GM12878 (cell line): Measurements from ENCODE around the gene RPE65. TPM values are rescaled to one million over a fixed set of nuclear protein-coding genes. Genes with fewer than 3 reads are reported as not detected.

ENCODE experiments used
- CHD2 ChIP-seq: IDR thresholded peaks from 2 replicates; pipeline ENCODE4 v1.6.1; 2011; ENCODE audit warnings: low read depth, low read length, improper control_type of control experiment, borderline replicate concordance
- EGR1 ChIP-seq, 2 experiments: IDR thresholded peaks; 1 replicate in 1 of 2; 2 replicates in 1 of 2; pipeline ENCODE4 v1.6.1; 2011 to 2012; ENCODE audit warnings: low read depth in 2 of 2, low read length in 2 of 2, borderline replicate concordance in 1 of 2, mild to moderate bottlenecking in 1 of 2, moderate library complexity in 1 of 2
- MEF2B ChIP-seq: fragments of 450-650 bp; IDR thresholded peaks from 2 replicates; pipeline ENCODE4 v1.6.1; 2018; ENCODE audit warnings: mild to moderate bottlenecking, moderate library complexity; ENCODE audit not compliant: partially characterized antibody, poor library complexity, severe bottlenecking
- MXI1 ChIP-seq: fragments of 150-350 bp; IDR thresholded peaks from 2 replicates; pipeline ENCODE4 v1.6.1; 2011; ENCODE audit warnings: low read depth, mild to moderate bottlenecking, inconsistent platforms, low read length, improper control_type of control experiment
- NRF1 ChIP-seq: conservative IDR thresholded peaks from 2 replicates; pipeline ENCODE4 v1.6.1; 2011; ENCODE audit warnings: mild to moderate bottlenecking, low read depth, low read length, improper control_type of control experiment
- RCOR1 ChIP-seq: conservative IDR thresholded peaks from 2 replicates; pipeline ENCODE4 v1.6.1; 2012; ENCODE audit warnings: low read depth, low read length, improper control_type of control experiment
- ZZZ3 ChIP-seq: IDR thresholded peaks from 2 replicates; pipeline ENCODE4 v1.6.1; 2011; ENCODE audit warnings: low read depth; ENCODE audit not compliant: control insufficient read depth, insufficient read length
- polyA plus RNA-seq, 11 experiments: library from polyadenylated mRNA; depleted of rRNA in 4 of 11; unstranded in 6 of 11; stranded (reverse) in 5 of 11; fragments of >200 nt; fragmentation: Nextera tagmentation in 4 of 11; fragmentation: Illumina TruSeq in 1 of 11; extraction: Ambion mirVana in 4 of 11; extraction: Trizol in 1 of 11; gene quantifications; 1 replicate in 1 of 11; 2 replicates in 10 of 11; pipeline versions ENCODE4 v1.2.1 to v1.2.3, GENCODE V29; 2011 to 2016; ENCODE audit warnings: inconsistent platforms in 2 of 11, missing spikeins in 2 of 11, low read depth in 1 of 11
- total RNA-seq, 4 experiments: library from RNA; depleted of rRNA in 3 of 4; stranded (reverse); fragments of >200 nt in 3 of 4; fragmentation: Illumina TruSeq in 1 of 4; extraction: Trizol in 1 of 4; gene quantifications; 2 replicates each; pipeline versions ENCODE4 v1.2.1 to v1.2.3, GENCODE V29; 2013 to 2021
- TF ChIP-seq, protein P1 (sequence below): IDR thresholded peaks from 2 replicates; pipeline ENCODE4 v1.6.1; 2012; ENCODE audit warnings: improper control_type of control experiment, low read depth, low read length; ENCODE audit not compliant: insufficient replicate concordance
- TF ChIP-seq, protein P2 (sequence below), 3 experiments: IDR thresholded peaks in 2 of 3; conservative IDR thresholded peaks in 1 of 3; 2 replicates each; pipeline ENCODE4 v1.5.1; 2011; ENCODE audit warnings: low read depth in 3 of 3, low read length in 3 of 3, mild to moderate bottlenecking in 3 of 3, control low read depth in 2 of 3, moderate library complexity in 2 of 3, inconsistent platforms in 1 of 3, mixed read lengths in 1 of 3; ENCODE audit not compliant: control insufficient read depth in 2 of 3, insufficient read depth in 1 of 3; ENCODE audit errors: extremely low read depth in 1 of 3
- TF ChIP-seq, protein P3 (sequence below): fragments of 450-650 bp; IDR thresholded peaks from 2 replicates; pipeline ENCODE4 v1.6.1; 2017; ENCODE audit warnings: borderline replicate concordance

RPE65 gene
- total and polyA plus RNA-seq, 10 of the 15 experiments (the other 5 are each of a cell fraction or from before 2014, with no cell fraction given), result not detected

DNA sequence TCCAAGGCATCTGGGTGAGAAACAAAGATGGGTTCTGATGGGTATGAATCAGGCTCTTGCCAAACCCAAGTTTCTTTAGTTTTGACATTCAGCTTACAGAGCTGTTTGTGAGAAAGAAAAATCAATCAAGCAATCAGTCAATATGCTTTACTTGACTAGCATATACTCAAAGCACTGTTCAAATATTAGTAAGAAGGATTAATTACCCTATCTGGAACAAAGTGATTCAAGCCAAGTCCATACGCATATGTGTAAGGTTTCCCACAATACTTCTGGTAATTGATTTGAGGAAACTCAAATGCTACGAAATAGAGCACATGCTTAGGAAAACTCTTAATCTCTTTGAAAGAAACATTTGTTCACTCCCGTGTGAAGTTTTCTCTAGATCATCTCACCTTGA is 18.7 kb downstream of the RPE65 start (continued):
- TF ChIP-seq, protein P1, sequence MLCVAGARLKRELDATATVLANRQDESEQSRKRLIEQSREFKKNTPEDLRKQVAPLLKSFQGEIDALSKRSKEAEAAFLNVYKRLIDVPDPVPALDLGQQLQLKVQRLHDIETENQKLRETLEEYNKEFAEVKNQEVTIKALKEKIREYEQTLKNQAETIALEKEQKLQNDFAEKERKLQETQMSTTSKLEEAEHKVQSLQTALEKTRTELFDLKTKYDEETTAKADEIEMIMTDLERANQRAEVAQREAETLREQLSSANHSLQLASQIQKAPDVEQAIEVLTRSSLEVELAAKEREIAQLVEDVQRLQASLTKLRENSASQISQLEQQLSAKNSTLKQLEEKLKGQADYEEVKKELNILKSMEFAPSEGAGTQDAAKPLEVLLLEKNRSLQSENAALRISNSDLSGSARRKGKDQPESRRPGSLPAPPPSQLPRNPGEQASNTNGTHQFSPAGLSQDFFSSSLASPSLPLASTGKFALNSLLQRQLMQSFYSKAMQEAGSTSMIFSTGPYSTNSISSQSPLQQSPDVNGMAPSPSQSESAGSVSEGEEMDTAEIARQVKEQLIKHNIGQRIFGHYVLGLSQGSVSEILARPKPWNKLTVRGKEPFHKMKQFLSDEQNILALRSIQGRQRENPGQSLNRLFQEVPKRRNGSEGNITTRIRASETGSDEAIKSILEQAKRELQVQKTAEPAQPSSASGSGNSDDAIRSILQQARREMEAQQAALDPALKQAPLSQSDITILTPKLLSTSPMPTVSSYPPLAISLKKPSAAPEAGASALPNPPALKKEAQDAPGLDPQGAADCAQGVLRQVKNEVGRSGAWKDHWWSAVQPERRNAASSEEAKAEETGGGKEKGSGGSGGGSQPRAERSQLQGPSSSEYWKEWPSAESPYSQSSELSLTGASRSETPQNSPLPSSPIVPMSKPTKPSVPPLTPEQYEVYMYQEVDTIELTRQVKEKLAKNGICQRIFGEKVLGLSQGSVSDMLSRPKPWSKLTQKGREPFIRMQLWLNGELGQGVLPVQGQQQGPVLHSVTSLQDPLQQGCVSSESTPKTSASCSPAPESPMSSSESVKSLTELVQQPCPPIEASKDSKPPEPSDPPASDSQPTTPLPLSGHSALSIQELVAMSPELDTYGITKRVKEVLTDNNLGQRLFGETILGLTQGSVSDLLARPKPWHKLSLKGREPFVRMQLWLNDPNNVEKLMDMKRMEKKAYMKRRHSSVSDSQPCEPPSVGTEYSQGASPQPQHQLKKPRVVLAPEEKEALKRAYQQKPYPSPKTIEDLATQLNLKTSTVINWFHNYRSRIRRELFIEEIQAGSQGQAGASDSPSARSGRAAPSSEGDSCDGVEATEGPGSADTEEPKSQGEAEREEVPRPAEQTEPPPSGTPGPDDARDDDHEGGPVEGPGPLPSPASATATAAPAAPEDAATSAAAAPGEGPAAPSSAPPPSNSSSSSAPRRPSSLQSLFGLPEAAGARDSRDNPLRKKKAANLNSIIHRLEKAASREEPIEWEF, result no peak
- TF ChIP-seq EGR1 (IDR thresholded peaks at IDR 0.05; ENCODE audit: borderline replicate concordance in 1 of 2, low read depth in 2 of 2, low read length in 2 of 2) (no peak), MEF2B (no peak), CHD2 (no peak), NRF1 (no peak), MXI1 (no peak), RCOR1 (no peak), ZZZ3 (no peak)
- TF ChIP-seq, protein P2, sequence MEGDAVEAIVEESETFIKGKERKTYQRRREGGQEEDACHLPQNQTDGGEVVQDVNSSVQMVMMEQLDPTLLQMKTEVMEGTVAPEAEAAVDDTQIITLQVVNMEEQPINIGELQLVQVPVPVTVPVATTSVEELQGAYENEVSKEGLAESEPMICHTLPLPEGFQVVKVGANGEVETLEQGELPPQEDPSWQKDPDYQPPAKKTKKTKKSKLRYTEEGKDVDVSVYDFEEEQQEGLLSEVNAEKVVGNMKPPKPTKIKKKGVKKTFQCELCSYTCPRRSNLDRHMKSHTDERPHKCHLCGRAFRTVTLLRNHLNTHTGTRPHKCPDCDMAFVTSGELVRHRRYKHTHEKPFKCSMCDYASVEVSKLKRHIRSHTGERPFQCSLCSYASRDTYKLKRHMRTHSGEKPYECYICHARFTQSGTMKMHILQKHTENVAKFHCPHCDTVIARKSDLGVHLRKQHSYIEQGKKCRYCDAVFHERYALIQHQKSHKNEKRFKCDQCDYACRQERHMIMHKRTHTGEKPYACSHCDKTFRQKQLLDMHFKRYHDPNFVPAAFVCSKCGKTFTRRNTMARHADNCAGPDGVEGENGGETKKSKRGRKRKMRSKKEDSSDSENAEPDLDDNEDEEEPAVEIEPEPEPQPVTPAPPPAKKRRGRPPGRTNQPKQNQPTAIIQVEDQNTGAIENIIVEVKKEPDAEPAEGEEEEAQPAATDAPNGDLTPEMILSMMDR (IDR thresholded peaks at IDR 0.05 in 2 of 3, conservative IDR thresholded peaks at IDR 0.05 in 1 of 3; ENCODE audit: control insufficient read depth in 2 of 3, extremely low read depth in 1 of 3, insufficient read depth in 1 of 3, low read depth in 3 of 3, low read length in 3 of 3), result no peak
- TF ChIP-seq, protein P3, sequence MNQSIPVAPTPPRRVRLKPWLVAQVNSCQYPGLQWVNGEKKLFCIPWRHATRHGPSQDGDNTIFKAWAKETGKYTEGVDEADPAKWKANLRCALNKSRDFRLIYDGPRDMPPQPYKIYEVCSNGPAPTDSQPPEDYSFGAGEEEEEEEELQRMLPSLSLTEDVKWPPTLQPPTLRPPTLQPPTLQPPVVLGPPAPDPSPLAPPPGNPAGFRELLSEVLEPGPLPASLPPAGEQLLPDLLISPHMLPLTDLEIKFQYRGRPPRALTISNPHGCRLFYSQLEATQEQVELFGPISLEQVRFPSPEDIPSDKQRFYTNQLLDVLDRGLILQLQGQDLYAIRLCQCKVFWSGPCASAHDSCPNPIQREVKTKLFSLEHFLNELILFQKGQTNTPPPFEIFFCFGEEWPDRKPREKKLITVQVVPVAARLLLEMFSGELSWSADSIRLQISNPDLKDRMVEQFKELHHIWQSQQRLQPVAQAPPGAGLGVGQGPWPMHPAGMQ, result no peak
